WTC11 (cell line): ENCODE results near the gene PKD2L1. TPM values are rescaled to one million over a fixed set of nuclear protein-coding genes. Genes with fewer than 3 reads are reported as not detected.

ENCODE experiments used
- ATAC-seq: fragments of 200-7000 bp; cut with Tn5 transposase; 2 replicates; pipeline ENCODE4 v1.10.0; 2021; ENCODE audit warnings: mild to moderate bottlenecking, moderate library complexity
- CTCF ChIA-PET: fragments of 300-600 bp; sonication (Branson Sonifier 250); formaldehyde crosslinking; loops from one replicate; lab custom pipeline; 2021; ENCODE audit warnings: antibody characterized with exemption; lab: Charles Lee
- POLR2A ChIA-PET: fragments of 350-600 bp; sonication (Branson Sonifier 250); formaldehyde crosslinking; loops from one replicate; lab custom pipeline; 2021; ENCODE audit warnings: antibody characterized with exemption; lab: Charles Lee
- DNase-seq: peaks from one replicate; pipeline ENCODE4 v3.0.0; 2021; ENCODE audit warnings: low spot score
- H3K27ac Mint-ChIP-seq: 2 replicates; pipeline ENCODE4 v1.8.0; 2021; ENCODE audit warnings: mixed read lengths
- H3K27me3 Mint-ChIP-seq: 2 replicates; pipeline ENCODE4 v1.8.0; 2021; ENCODE audit warnings: low read depth, mild to moderate bottlenecking, moderate library complexity, mixed read lengths
- H3K36me3 Mint-ChIP-seq: 2 replicates; pipeline ENCODE4 v1.8.0; 2021; ENCODE audit warnings: mixed read lengths
- H3K4me1 Mint-ChIP-seq: 2 replicates; pipeline ENCODE4 v1.8.0; 2022; ENCODE audit warnings: mixed read lengths
- H3K4me3 Mint-ChIP-seq: 2 replicates; pipeline ENCODE4 v1.8.0; 2021; ENCODE audit warnings: mild to moderate bottlenecking, moderate library complexity, mixed read lengths
- H3K9me3 Mint-ChIP-seq: 2 replicates; pipeline ENCODE4 v1.8.0; 2021; ENCODE audit warnings: mixed read lengths
- ATF1 ChIP-seq: sonication (generic); formaldehyde crosslinking; IDR thresholded peaks from 2 replicates; pipeline ENCODE4 v1.8.1; 2023; ENCODE audit warnings: mild to moderate bottlenecking, moderate library complexity, missing genetic modification reagents
- FOXP1 ChIP-seq: sonication (generic); formaldehyde crosslinking; IDR thresholded peaks from 2 replicates; pipeline ENCODE4 v1.8.0; 2022; ENCODE audit warnings: missing genetic modification reagents, mild to moderate bottlenecking, moderate library complexity, borderline replicate concordance
- JUN ChIP-seq: sonication (generic); formaldehyde crosslinking; IDR thresholded peaks from 2 replicates; pipeline ENCODE4 v1.8.0; 2023; ENCODE audit warnings: mild to moderate bottlenecking, missing genetic modification reagents
- MYBL2 ChIP-seq: sonication (generic); formaldehyde crosslinking; IDR thresholded peaks from 2 replicates; pipeline ENCODE4 v1.8.1; 2023; ENCODE audit warnings: mild to moderate bottlenecking, moderate library complexity, missing genetic modification reagents
- OVOL2 ChIP-seq: fragments of 250-450 bp; sonication (Bioruptor Pico); IDR thresholded peaks from 2 replicates; pipeline ENCODE4 v1.9.0; 2021; ENCODE audit warnings: mild to moderate bottlenecking, borderline replicate concordance
- SMAD3 ChIP-seq: sonication (generic); formaldehyde crosslinking; IDR thresholded peaks from 2 replicates; pipeline ENCODE4 v1.8.0; 2022; ENCODE audit warnings: missing genetic modification reagents, mild to moderate bottlenecking, borderline replicate concordance
- SP1 ChIP-seq: sonication (generic); formaldehyde crosslinking; conservative IDR thresholded peaks from 2 replicates; pipeline ENCODE4 v1.8.1; 2022; ENCODE audit warnings: missing genetic modification reagents
- TCF7 ChIP-seq: sonication (generic); formaldehyde crosslinking; IDR thresholded peaks from 2 replicates; pipeline ENCODE4 v1.8.0; 2022; ENCODE audit warnings: mild to moderate bottlenecking, low read depth, missing genetic modification reagents, moderate library complexity
- ZBTB21 ChIP-seq: sonication (generic); formaldehyde crosslinking; IDR thresholded peaks from 2 replicates; pipeline ENCODE4 v1.8.1; 2023; ENCODE audit warnings: mild to moderate bottlenecking, missing genetic modification reagents, borderline replicate concordance
- ZNF121 ChIP-seq: sonication (generic); formaldehyde crosslinking; IDR thresholded peaks from 2 replicates; pipeline ENCODE4 v1.8.0; 2023; ENCODE audit warnings: missing genetic modification reagents
- ZNF232 ChIP-seq: sonication (generic); formaldehyde crosslinking; IDR thresholded peaks from 2 replicates; pipeline ENCODE4 v1.8.0; 2022; ENCODE audit warnings: mild to moderate bottlenecking, missing genetic modification reagents
- total RNA-seq: library from RNA; stranded (reverse); gene quantifications from 3 replicates; pipeline ENCODE4 v1.2.3, GENCODE V29; 2021
- TF ChIP-seq, protein P1 (sequence below): sonication (generic); formaldehyde crosslinking; IDR thresholded peaks from 2 replicates; pipeline ENCODE4 v1.8.0; 2022; ENCODE audit warnings: mild to moderate bottlenecking, missing genetic modification reagents
- TF ChIP-seq, protein P2 (sequence below): sonication (generic); formaldehyde crosslinking; IDR thresholded peaks from 2 replicates; pipeline ENCODE4 v1.8.1; 2022; ENCODE audit warnings: mild to moderate bottlenecking, moderate library complexity, missing genetic modification reagents
- TF ChIP-seq, protein P3 (sequence below): fragments of 250-450 bp; sonication (Bioruptor Pico); IDR thresholded peaks from 2 replicates; pipeline ENCODE4 v1.9.0; 2021; ENCODE audit warnings: mild to moderate bottlenecking
- TF ChIP-seq, protein P4 (sequence below): sonication (generic); formaldehyde crosslinking; IDR thresholded peaks from 2 replicates; pipeline ENCODE4 v1.8.0; 2022; ENCODE audit warnings: mild to moderate bottlenecking, missing genetic modification reagents
- TF ChIP-seq, protein P5 (sequence below): fragments of 250-450 bp; sonication (Bioruptor Pico); conservative IDR thresholded peaks from 2 replicates; pipeline ENCODE4 v1.9.0; 2021; ENCODE audit warnings: mild to moderate bottlenecking
- TF ChIP-seq, protein P6 (sequence below): fragments of 200-600 bp; IDR thresholded peaks from 2 replicates; pipeline ENCODE4 v1.8.0; 2022; ENCODE audit warnings: antibody characterized with exemption

Gene PKD2L1
- total RNA-seq, 1 experiment from 2014 or later = not detected

DNA sequence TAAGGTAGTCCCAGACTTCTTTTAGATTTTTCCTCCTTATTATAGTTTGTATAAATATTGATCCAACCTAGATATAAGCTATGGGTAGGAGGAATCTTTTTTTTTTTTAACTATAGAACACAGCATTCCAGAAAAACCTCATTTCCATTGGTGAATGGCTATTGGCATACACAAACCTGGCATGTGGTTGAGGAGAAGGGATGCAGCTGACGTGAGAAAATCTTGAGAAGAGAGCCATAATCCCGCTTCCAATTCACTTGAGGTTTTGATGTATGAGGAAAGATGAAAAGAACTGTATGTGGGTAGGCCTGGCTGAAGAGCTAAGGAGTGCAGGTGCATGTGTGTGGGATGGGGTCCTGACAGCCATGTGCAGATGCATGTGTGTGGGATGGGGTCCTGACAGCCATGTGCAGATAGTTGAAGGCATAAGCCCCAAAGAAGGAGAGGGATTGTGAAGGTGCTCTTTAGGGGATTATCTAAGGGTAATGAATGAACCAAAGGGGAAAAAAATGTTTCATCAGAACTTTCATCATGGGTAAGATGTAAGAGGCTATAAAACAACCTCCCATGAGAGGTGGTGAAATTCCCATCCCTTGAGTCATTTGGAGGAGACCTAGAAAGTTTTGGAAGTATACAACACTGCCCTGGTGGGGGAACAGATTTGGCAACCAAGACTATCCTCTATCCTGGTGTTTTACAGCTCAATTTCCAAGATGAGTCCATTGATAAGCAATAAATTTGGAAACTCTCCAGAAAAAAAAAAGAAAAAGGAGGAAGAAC is 3.8 kb upstream of the PKD2L1 start:
- DNase-seq = no peak
- peaks cover 6% of the 10 kb centered on the region for H3K4me1 Mint-ChIP-seq
- CTCF ChIA-PET = interaction anchor here (1.1 to 1.4 kb wide), 2 partner anchors 30 to 148 kb away, joined by 3 to 4 read pairs; no protein-coding TSS in a partner anchor
- POLR2A ChIA-PET = interaction anchor here (0.6 to 0.7 kb wide), 2 partner anchors 13 to 31 kb away, joined by 3 to 4 read pairs; partner anchors contain the start of gene SCD
- peaks cover 32% of the 10 kb centered on the region for H3K27me3 Mint-ChIP-seq
- no peaks in the 10 kb centered on the region for H3K9me3 Mint-ChIP-seq
- no peaks in the 10 kb centered on the region for H3K36me3 Mint-ChIP-seq
- H3K4me3 Mint-ChIP-seq = no peak overlapping the region
- TF ChIP-seq FOXP1 (CRISPR knock-in tag) (no peak), SP1 (CRISPR knock-in tag) (no peak), JUN (CRISPR knock-in tag) (no peak)
- TF ChIP-seq, protein P1, sequence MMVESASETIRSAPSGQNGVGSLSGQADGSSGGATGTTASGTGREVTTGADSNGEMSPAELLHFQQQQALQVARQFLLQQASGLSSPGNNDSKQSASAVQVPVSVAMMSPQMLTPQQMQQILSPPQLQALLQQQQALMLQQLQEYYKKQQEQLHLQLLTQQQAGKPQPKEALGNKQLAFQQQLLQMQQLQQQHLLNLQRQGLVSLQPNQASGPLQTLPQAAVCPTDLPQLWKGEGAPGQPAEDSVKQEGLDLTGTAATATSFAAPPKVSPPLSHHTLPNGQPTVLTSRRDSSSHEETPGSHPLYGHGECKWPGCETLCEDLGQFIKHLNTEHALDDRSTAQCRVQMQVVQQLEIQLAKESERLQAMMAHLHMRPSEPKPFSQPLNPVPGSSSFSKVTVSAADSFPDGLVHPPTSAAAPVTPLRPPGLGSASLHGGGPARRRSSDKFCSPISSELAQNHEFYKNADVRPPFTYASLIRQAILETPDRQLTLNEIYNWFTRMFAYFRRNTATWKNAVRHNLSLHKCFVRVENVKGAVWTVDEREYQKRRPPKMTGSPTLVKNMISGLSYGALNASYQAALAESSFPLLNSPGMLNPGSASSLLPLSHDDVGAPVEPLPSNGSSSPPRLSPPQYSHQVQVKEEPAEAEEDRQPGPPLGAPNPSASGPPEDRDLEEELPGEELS (CRISPR knock-in tag) = no peak
- H3K27ac Mint-ChIP-seq = no peak overlapping the region
- no peak for ATAC-seq

DNA sequence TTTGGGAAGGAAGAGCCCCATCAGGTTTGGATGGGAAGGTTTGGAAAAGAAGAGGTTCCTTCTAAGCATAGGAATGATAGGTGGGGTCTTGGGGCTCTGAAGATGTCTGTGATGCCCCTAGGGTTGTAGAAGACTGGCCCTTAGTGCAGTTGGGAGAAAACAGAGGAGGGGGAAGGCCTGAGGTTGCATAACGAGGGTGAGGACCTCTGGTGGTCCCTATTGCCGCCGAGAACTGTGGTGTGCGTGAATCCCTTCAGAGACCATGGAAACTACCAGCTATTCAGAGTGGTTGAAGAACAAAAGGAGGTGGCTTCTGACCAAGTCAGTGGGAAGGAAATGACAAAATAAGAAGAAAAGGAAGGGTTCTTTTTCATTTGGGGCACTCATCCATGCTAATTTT is 3.1 kb upstream of the PKD2L1 start:
- H3K27me3 Mint-ChIP-seq = peaks cover 36% of the 10 kb centered on the region
- no peak overlapping the region for H3K4me3 Mint-ChIP-seq
- H3K27ac Mint-ChIP-seq = no peak overlapping the region
- H3K36me3 Mint-ChIP-seq = no peaks in the 10 kb centered on the region
- TF ChIP-seq, protein P2, sequence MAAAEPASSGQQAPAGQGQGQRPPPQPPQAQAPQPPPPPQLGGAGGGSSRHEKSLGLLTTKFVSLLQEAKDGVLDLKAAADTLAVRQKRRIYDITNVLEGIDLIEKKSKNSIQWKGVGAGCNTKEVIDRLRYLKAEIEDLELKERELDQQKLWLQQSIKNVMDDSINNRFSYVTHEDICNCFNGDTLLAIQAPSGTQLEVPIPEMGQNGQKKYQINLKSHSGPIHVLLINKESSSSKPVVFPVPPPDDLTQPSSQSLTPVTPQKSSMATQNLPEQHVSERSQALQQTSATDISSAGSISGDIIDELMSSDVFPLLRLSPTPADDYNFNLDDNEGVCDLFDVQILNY (CRISPR knock-in tag) = no peak
- TF ChIP-seq MYBL2 (CRISPR knock-in tag) (no peak), JUN (CRISPR knock-in tag) (no peak), SMAD3 (CRISPR knock-in tag) (no peak), ZNF232 (CRISPR knock-in tag) (no peak), TCF7 (no peak), OVOL2 (CRISPR knock-in tag) (no peak), ZBTB21 (CRISPR knock-in tag) (no peak), ATF1 (CRISPR knock-in tag) (no peak), ZNF121 (no peak)
- TF ChIP-seq, protein P3, sequence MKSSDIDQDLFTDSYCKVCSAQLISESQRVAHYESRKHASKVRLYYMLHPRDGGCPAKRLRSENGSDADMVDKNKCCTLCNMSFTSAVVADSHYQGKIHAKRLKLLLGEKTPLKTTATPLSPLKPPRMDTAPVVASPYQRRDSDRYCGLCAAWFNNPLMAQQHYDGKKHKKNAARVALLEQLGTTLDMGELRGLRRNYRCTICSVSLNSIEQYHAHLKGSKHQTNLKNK (CRISPR knock-in tag) = no peak
- TF ChIP-seq, protein P4, sequence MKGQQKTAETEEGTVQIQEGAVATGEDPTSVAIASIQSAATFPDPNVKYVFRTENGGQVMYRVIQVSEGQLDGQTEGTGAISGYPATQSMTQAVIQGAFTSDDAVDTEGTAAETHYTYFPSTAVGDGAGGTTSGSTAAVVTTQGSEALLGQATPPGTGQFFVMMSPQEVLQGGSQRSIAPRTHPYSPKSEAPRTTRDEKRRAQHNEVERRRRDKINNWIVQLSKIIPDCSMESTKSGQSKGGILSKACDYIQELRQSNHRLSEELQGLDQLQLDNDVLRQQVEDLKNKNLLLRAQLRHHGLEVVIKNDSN (CRISPR knock-in tag) = no peak
- TF ChIP-seq, protein P5, sequence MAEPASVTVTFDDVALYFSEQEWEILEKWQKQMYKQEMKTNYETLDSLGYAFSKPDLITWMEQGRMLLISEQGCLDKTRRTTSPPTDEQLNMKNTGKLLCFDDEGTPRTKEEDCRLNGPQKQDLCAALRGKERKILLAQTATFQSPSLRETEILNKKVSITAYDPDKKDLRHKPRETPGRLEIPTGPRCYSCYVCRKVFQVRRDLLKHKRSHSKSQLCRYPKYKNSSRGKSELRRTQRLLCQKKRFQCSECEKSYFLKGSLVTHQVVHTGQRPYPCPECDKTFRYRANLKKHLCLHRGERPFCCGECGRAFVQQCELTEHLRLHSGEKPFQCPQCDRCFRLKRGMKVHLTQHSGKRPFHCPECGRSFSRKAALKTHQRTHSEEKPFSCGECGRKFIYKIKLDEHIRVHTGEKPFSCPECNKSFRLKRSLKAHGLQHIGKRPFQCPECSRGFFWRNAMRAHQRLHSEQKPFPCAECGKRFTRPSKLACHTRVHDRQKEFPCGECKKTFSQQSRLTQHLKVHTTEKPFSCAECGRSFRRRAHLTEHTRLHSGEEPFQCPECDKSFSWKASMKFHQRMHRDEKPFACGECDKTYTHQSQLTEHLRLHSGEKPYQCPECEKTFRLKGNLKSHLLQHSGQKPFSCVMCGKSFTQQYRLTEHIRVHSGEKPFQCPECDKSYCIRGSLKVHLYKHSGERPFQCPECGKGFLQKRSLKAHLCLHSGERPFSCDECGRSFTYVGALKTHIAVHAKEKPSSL (CRISPR knock-in tag) = no peak
- TF ChIP-seq, protein P6, sequence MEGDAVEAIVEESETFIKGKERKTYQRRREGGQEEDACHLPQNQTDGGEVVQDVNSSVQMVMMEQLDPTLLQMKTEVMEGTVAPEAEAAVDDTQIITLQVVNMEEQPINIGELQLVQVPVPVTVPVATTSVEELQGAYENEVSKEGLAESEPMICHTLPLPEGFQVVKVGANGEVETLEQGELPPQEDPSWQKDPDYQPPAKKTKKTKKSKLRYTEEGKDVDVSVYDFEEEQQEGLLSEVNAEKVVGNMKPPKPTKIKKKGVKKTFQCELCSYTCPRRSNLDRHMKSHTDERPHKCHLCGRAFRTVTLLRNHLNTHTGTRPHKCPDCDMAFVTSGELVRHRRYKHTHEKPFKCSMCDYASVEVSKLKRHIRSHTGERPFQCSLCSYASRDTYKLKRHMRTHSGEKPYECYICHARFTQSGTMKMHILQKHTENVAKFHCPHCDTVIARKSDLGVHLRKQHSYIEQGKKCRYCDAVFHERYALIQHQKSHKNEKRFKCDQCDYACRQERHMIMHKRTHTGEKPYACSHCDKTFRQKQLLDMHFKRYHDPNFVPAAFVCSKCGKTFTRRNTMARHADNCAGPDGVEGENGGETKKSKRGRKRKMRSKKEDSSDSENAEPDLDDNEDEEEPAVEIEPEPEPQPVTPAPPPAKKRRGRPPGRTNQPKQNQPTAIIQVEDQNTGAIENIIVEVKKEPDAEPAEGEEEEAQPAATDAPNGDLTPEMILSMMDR = no peak
- no peak for DNase-seq
- peaks cover 2% of the 10 kb centered on the region; the same call in 1 of the 2 replicates for H3K4me1 Mint-ChIP-seq
- peak; percentile 58 for ATAC-seq
- CTCF ChIA-PET = interaction anchor here (0.6 to 1.4 kb wide), 4 partner anchors 29 to 183 kb away, joined by 3 to 4 read pairs (median 3); no protein-coding TSS in a partner anchor
- H3K9me3 Mint-ChIP-seq = no peaks in the 10 kb centered on the region
- POLR2A ChIA-PET = no interaction called here
